Liver (tissue), 3 donors: ENCODE data around the gene UBD.

ENCODE experiments used
- ATF3 ChIP-seq: IDR thresholded peaks from 2 replicates; pipeline ENCODE4 v1.6.1; 2016; ENCODE audit warnings: antibody characterized with exemption
- CTCF ChIP-seq: fragments of 150-350 bp; IDR thresholded peaks from 2 replicates; pipeline ENCODE4 v1.5.1; 2017; ENCODE audit warnings: improper control_type of control experiment, low read depth, low read length; ENCODE audit not compliant: missing input control
- HNF4G ChIP-seq: IDR thresholded peaks from 2 replicates; pipeline ENCODE4 v1.6.1; 2016; ENCODE audit warnings: antibody characterized with exemption
- JUND ChIP-seq, 2 donors: IDR thresholded peaks; 2 replicates each; pipeline ENCODE4 v1.6.1; 2016; ENCODE audit warnings: antibody characterized with exemption in 2 of 2
- TF ChIP-seq, protein P1 (sequence below): IDR thresholded peaks from 2 replicates; pipeline ENCODE4 v1.6.1; 2016; ENCODE audit warnings: antibody characterized with exemption
- donor health status: healthy.
- donor health status: healthy.

GRCh38 chr6:29597184-29597583 is 37.7 kb upstream of the UBD start:
- TF ChIP-seq CTCF = no peak
- no peak for TF ChIP-seq HNF4G
- no peak for TF ChIP-seq JUND (IDR thresholded peaks at IDR 0.05)
- no peak for TF ChIP-seq ATF3
- TF ChIP-seq, protein P1, sequence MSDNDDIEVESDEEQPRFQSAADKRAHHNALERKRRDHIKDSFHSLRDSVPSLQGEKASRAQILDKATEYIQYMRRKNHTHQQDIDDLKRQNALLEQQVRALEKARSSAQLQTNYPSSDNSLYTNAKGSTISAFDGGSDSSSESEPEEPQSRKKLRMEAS = no peak
